AG04450 (cell line): ENCODE measurements around the gene SRRM1. TPM values are rescaled to one million over a fixed set of nuclear protein-coding genes. Genes with fewer than 3 reads are reported as not detected.

ENCODE experiments used
- CTCF ChIA-PET: fragments of 300-600, 350-600 bp; formaldehyde crosslinking; extraction: SDS; loops from one replicate; lab custom pipeline; 2022; ENCODE audit warnings: antibody characterized with exemption, inconsistent platforms; lab: Charles Lee
- POLR2A ChIA-PET: fragments of 350-600 bp; formaldehyde crosslinking; extraction: SDS; loops from one replicate; lab custom pipeline; 2021; ENCODE audit warnings: antibody characterized with exemption, inconsistent platforms; lab: Yijun Ruan, JAX
- DNase-seq: peaks from one replicate; pipeline ENCODE4 v3.0.0-alpha.2; 2011; ENCODE audit warnings: low read depth, low spot score
- H3K27ac ChIP-seq: one replicate; pipeline ENCODE4 v1.5.1; 2012; ENCODE audit warnings: low read depth, low read length, control low read depth
- H3K27me3 ChIP-seq: one replicate; pipeline ENCODE4 v1.6.0; 2012; ENCODE audit warnings: low read length; ENCODE audit not compliant: control insufficient read depth, insufficient read depth
- H3K4me3 ChIP-seq: 2 replicates; pipeline ENCODE4 v1.5.1; 2011; ENCODE audit warnings: mild to moderate bottlenecking, low read depth, low read length, control low read depth
- H3K9me3 ChIP-seq: 2 replicates; pipeline ENCODE4 v1.5.1; 2012; ENCODE audit warnings: low read length; ENCODE audit not compliant: control insufficient read depth, insufficient read depth
- polyA plus RNA-seq: library from polyadenylated mRNA; depleted of rRNA; stranded (reverse); fragments of >200 nt; gene quantifications from 2 replicates; pipeline ENCODE4 v1.2.3, GENCODE V29; 2011
- TF ChIP-seq, protein P1 (sequence below): IDR thresholded peaks from 2 replicates; pipeline ENCODE4 v1.5.1; 2011; ENCODE audit warnings: low read depth, low read length, control low read depth, inconsistent platforms

Gene SRRM1
- polyA plus RNA-seq, 1 experiment: 61.2 TPM

DNA sequence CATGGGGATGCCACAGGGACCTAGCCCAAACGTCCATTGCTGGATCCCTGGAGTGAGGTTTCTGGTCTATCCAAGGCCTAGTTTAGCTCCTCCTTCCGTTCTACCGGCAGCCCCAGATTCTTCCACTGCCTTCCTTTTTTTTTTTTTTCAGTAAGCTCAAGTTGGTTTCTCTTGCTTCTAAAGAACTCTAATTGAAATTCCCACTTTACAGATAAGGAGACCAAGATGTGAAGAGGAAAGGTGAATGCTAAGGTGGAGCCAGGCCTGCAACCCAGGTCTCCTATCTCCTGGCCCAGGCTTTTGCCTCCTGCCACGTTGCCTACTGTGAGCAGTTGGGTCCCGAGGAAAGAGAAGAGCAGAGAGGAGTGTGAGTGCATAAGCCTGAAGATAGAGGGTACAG, 70.6 kb downstream of the SRRM1 start:
- TF ChIP-seq, protein P1, sequence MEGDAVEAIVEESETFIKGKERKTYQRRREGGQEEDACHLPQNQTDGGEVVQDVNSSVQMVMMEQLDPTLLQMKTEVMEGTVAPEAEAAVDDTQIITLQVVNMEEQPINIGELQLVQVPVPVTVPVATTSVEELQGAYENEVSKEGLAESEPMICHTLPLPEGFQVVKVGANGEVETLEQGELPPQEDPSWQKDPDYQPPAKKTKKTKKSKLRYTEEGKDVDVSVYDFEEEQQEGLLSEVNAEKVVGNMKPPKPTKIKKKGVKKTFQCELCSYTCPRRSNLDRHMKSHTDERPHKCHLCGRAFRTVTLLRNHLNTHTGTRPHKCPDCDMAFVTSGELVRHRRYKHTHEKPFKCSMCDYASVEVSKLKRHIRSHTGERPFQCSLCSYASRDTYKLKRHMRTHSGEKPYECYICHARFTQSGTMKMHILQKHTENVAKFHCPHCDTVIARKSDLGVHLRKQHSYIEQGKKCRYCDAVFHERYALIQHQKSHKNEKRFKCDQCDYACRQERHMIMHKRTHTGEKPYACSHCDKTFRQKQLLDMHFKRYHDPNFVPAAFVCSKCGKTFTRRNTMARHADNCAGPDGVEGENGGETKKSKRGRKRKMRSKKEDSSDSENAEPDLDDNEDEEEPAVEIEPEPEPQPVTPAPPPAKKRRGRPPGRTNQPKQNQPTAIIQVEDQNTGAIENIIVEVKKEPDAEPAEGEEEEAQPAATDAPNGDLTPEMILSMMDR: no peak
- peak overlapping the region; percentile 47 for H3K27ac ChIP-seq
- no peaks in the 10 kb centered on the region for H3K27me3 ChIP-seq
- H3K4me3 ChIP-seq: no peak overlapping the region
- ChIA-PET POLR2A (interaction anchor here (1.5 kb wide), 1 partner anchor 31 kb away, joined by 9 read pairs; the partner anchor contains the start of gene CLIC4), CTCF (interaction anchor here (0.7 kb wide), 1 partner anchor 118 kb away, joined by 3 read pairs; no protein-coding TSS in a partner anchor)
- no peak for DNase-seq
- H3K9me3 ChIP-seq: no peaks in the 10 kb centered on the region

DNA sequence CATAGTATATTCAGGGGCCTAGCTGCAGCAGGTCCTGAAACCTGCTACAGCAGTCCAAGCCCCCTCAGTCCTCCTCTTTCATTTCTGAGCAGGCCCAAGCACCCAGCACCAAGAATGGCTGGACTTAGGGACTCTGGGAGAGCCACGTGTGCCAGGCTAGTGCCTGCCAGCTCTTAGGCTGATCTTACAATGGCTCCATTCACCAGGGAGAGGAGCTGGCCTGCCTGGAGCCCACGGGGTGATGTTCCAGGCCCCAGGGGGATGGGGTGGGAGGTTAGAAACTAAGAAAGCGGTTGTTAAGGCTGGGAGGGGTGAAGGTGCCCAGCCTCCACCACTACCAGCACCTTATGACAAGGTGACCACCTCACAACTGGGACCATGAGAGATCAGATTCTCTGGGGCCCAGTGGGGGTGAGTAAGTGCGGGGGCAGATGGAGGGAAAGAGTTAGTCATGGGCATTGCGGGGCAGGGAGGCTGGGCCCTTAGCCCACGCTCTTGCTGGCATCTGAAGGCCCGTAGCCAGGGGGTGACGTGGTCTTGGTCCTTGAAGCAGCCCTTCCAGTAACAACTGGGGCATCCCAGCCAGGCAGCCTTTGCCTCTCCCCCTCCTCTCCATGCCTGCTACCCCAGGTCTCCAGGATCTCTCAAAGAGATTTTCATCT, 71.9 kb downstream of the SRRM1 start:
- ChIA-PET POLR2A (interaction anchor here (0.7 kb wide), 1 partner anchor 30 kb away, joined by 3 read pairs; the partner anchor contains the start of gene CLIC4), CTCF (no interaction called here)
- DNase-seq: no peak
- no peaks in the 10 kb centered on the region for H3K27me3 ChIP-seq
- TF ChIP-seq, protein P1: no peak
- no peak overlapping the region for H3K27ac ChIP-seq
- no peak overlapping the region for H3K4me3 ChIP-seq
- H3K9me3 ChIP-seq: no peaks in the 10 kb centered on the region; the same call in 1 of the 2 replicates

DNA sequence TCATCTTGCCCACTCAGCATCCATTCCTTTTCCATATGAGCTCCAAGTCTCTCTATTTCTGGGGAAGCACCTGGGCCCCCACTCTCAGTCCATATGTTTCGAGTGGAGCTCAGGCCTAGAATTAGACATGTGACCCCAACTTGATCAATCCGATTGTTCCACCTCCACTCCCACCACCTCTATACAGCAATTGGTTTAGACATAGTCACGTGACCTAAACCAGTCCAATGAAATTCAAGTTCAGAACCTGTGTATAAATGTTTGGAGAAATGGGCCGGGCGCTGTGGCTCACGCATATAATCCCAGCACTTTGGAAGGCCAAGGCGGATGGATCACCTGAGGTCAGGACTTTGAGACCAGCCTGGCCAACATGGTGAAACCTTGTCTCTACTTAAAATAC, 72.6 kb downstream of the SRRM1 start:
- CTCF ChIA-PET: no interaction called here
- H3K27me3 ChIP-seq: no peaks in the 10 kb centered on the region
- no peak overlapping the region for H3K4me3 ChIP-seq
- TF ChIP-seq, protein P1: no peak
- POLR2A ChIA-PET: no interaction called here
- no peaks in the 10 kb centered on the region; the same call in 1 of the 2 replicates for H3K9me3 ChIP-seq
- DNase-seq: no peak
- H3K27ac ChIP-seq: no peak overlapping the region

DNA sequence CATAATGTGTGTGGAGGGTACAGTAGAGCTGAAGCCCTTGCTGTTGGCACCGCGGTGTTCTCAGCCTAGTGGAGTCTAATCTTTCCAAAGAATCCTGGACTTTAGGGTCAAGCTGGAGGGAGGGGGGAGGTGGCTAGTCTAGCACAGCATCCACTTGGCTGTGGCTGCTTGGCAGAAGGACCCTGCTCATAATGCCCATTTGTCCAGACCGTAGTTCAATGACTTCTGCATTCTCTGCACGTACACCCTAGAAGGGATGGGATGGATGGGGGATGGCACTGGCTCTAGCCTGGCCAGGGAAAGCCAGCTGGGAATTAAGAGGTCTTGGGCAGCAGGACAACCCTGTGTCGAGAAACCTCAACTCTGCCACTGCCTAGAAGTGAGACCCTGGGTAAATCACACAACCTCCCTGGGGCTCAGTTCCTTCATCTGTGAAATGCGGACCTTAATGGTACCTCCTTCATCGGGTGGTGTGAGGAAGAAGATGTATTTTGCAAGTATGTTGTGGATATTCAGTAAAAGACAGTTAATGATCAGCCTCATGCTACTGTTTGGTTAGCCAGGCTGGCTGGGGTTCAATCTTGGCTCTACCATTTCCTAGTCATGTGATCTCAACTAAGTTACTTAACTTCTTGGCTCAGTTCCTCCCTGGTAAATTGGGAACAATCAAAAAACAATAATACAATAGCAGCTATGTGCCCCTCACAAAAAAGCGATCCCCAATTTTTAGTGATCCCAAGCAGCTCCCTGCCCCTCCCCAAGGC, 75.0 kb downstream of the SRRM1 start:
- peaks cover 3% of the 10 kb centered on the region; the same call in 1 of the 2 replicates for H3K9me3 ChIP-seq
- TF ChIP-seq, protein P1: no peak
- ChIA-PET POLR2A (interaction anchor here (2.4 kb wide), 1 partner anchor 27 kb away, joined by 14 read pairs; the partner anchor contains the start of gene CLIC4), CTCF (interaction anchor here (1.2 kb wide), 1 partner anchor 30 kb away, joined by 3 read pairs; no protein-coding TSS in a partner anchor)
- no peak overlapping the region for H3K27ac ChIP-seq
- no peak overlapping the region for H3K4me3 ChIP-seq
- H3K27me3 ChIP-seq: no peaks in the 10 kb centered on the region
- DNase-seq: no peak
